Nucleus accumbens (tissue), 56 donors: ENCODE data around the gene CNTNAP2.

ENCODE experiments used
- DNase-seq, 56 donors: peaks; one replicate each; lab custom pipeline; 2025; lab: John Stamatoyannopoulos, UW

Gene CNTNAP2

GRCh38 chr7:147282204-147282603, 1165.6 kb downstream of the CNTNAP2 start:
- DNase-seq = no peak

- no peak for DNase-seq
These were observed 1179.6 kb downstream of the CNTNAP2 start for GRCh38 chr7:147296201-147296600.

- no peak for DNase-seq
These were observed 1180.4 kb downstream of the CNTNAP2 start for GRCh38 chr7:147296986-147297385.

GRCh38 chr7:147298611-147299043, 1182.0 kb downstream of the CNTNAP2 start:
- DNase-seq = no peak

GRCh38 chr7:147300293-147300692, 1183.7 kb downstream of the CNTNAP2 start:
- no peak for DNase-seq

GRCh38 chr7:147304376-147304775, 1187.8 kb downstream of the CNTNAP2 start:
- no peak for DNase-seq

GRCh38 chr7:147305827-147306226, 1189.2 kb downstream of the CNTNAP2 start:
- DNase-seq = no peak

GRCh38 chr7:147308539-147308938, 1191.9 kb downstream of the CNTNAP2 start:
- no peak for DNase-seq

- peak in 1 of 56 donors; percentile 1 for DNase-seq
These were observed 1194.7 kb downstream of the CNTNAP2 start for GRCh38 chr7:147311336-147311735.

GRCh38 chr7:147321504-147321903, 1204.9 kb downstream of the CNTNAP2 start:
- no peak for DNase-seq

- DNase-seq = no peak
These were observed 1216.4 kb downstream of the CNTNAP2 start for GRCh38 chr7:147332988-147333387.

- no peak for DNase-seq
These were observed 1246.5 kb downstream of the CNTNAP2 start for GRCh38 chr7:147363101-147363500.

GRCh38 chr7:147376192-147376591, 1259.6 kb downstream of the CNTNAP2 start:
- DNase-seq = no peak

- no peak for DNase-seq
These were observed 1264.3 kb downstream of the CNTNAP2 start for GRCh38 chr7:147380926-147381325.

GRCh38 chr7:147394329-147394728, 1277.7 kb downstream of the CNTNAP2 start:
- no peak for DNase-seq

- no peak for DNase-seq
These were observed 1283.7 kb downstream of the CNTNAP2 start for GRCh38 chr7:147400221-147400689.

GRCh38 chr7:147400925-147401324, 1284.3 kb downstream of the CNTNAP2 start:
- no peak for DNase-seq

- DNase-seq = no peak
These were observed 1289.0 kb downstream of the CNTNAP2 start for GRCh38 chr7:147405621-147406020.

- no peak for DNase-seq
These were observed 1290.0 kb downstream of the CNTNAP2 start for GRCh38 chr7:147406521-147407135.

GRCh38 chr7:147411096-147411495, 1294.5 kb downstream of the CNTNAP2 start:
- DNase-seq = no peak

- no peak for DNase-seq
These were observed 1295.5 kb downstream of the CNTNAP2 start for GRCh38 chr7:147412109-147412508.

- DNase-seq = no peak
These were observed 1296.4 kb downstream of the CNTNAP2 start for GRCh38 chr7:147412782-147413556.
